K562 (cell line): Measurements from ENCODE around the gene YLPM1. TPM values are rescaled to one million over a fixed set of nuclear protein-coding genes. Genes with fewer than 3 reads are reported as not detected.

Experiments used
- BRD9 ChIP-seq: fragments of 450-650 bp; IDR thresholded peaks from 2 replicates; pipeline ENCODE4 v1.6.1; 2018; ENCODE audit warnings: low read depth; ENCODE audit not compliant: partially characterized antibody
- CGGBP1 ChIP-seq: fragments of 250-450 bp; sonication (Bioruptor Pico); IDR thresholded peaks from 2 replicates; pipeline ENCODE4 v1.9.0; 2021; ENCODE audit warnings: mild to moderate bottlenecking
- EP300 ChIP-seq: IDR thresholded peaks from 2 replicates; pipeline ENCODE4 v1.6.1; 2012; ENCODE audit warnings: low read length, improper control_type of control experiment
- ERF ChIP-seq: fragments of 450-650 bp; formaldehyde crosslinking; IDR thresholded peaks from 2 replicates; pipeline ENCODE4 v1.4.0; 2020; ENCODE audit warnings: mild to moderate bottlenecking, mixed read lengths
- ETV6 ChIP-seq, 3 experiments: fragments of 150-350 bp in 1 of 3; sonication (generic) in 1 of 3; formaldehyde crosslinking in 1 of 3; IDR thresholded peaks; 2 replicates each; pipeline versions ENCODE4 v1.6.1 to v1.8.0; 2014 to 2022; ENCODE audit warnings: borderline replicate concordance in 2 of 3, low read depth in 2 of 3, antibody characterized with exemption in 1 of 3, low read length in 1 of 3, mild to moderate bottlenecking in 1 of 3, missing genetic modification reagents in 1 of 3
- FOXK2 ChIP-seq, 2 experiments: fragments of 450-650 bp; IDR thresholded peaks in 1 of 2; conservative IDR thresholded peaks in 1 of 2; 2 replicates each; pipeline ENCODE4 v1.6.1; 2016; ENCODE audit warnings: low read depth in 2 of 2, mild to moderate bottlenecking in 1 of 2
- NBN ChIP-seq: fragments of 450-650 bp; IDR thresholded peaks from 2 replicates; pipeline ENCODE4 v1.6.1; 2016; ENCODE audit warnings: low read depth, mild to moderate bottlenecking
- NFIX ChIP-seq: fragments of 250-450 bp; sonication (Bioruptor Pico); IDR thresholded peaks from 2 replicates; pipeline ENCODE4 v1.4.0; 2020; ENCODE audit warnings: low read depth, mild to moderate bottlenecking, moderate library complexity
- NR2F6 ChIP-seq: fragments of 450-650 bp; formaldehyde crosslinking; IDR thresholded peaks from 2 replicates; pipeline ENCODE4 v1.4.0; 2020; ENCODE audit warnings: mild to moderate bottlenecking
- POLR2A ChIP-seq: fragments of 450-650 bp; conservative IDR thresholded peaks from 2 replicates; pipeline ENCODE4 v1.6.1; 2016
- POLR2G ChIP-seq: fragments of 200-400 bp; formaldehyde crosslinking; IDR thresholded peaks from 2 replicates; pipeline ENCODE4 v1.6.1; 2017; ENCODE audit warnings: low read depth, mild to moderate bottlenecking, antibody characterized with exemption, low read length, moderate library complexity
- RBM14 ChIP-seq: fragments of 200-400 bp; formaldehyde crosslinking; IDR thresholded peaks from 2 replicates; pipeline ENCODE4 v1.6.1; 2018; ENCODE audit warnings: low read depth, mild to moderate bottlenecking, low read length, moderate library complexity, borderline replicate concordance; ENCODE audit not compliant: insufficient read depth
- SAP30 ChIP-seq: fragments of 200-600 bp; sonication (generic); IDR thresholded peaks from 2 replicates; pipeline ENCODE4 v1.6.1; 2012; ENCODE audit warnings: borderline replicate concordance, low read depth, mild to moderate bottlenecking, moderate library complexity, low read length, control low read depth, inconsistent platforms; ENCODE audit not compliant: insufficient read depth, poor library complexity, severe bottlenecking
- SIRT6 ChIP-seq: IDR thresholded peaks from one replicate; pipeline ENCODE4 v1.6.1; 2012; ENCODE audit warnings: low read depth, mild to moderate bottlenecking, control low read depth, inconsistent platforms, low read length, moderate library complexity
- SREBF2 ChIP-seq: sonication (generic); formaldehyde crosslinking; IDR thresholded peaks from 2 replicates; pipeline ENCODE4 v1.4.0; 2020; ENCODE audit warnings: mild to moderate bottlenecking, missing genetic modification reagents
- SRSF1 ChIP-seq: fragments of 200-400 bp; formaldehyde crosslinking; IDR thresholded peaks from 2 replicates; pipeline ENCODE4 v1.6.1; 2017; ENCODE audit warnings: mild to moderate bottlenecking, low read depth, low read length, moderate library complexity
- ZBTB2 ChIP-seq: fragments of 450-650 bp; IDR thresholded peaks from 2 replicates; pipeline ENCODE4 v1.6.1; 2016; ENCODE audit warnings: antibody characterized with exemption
- ZBTB8A ChIP-seq: fragments of 450-650 bp; IDR thresholded peaks from 2 replicates; pipeline ENCODE4 v1.6.1; 2018; ENCODE audit warnings: mild to moderate bottlenecking, moderate library complexity; ENCODE audit not compliant: partially characterized antibody
- ZNF133 ChIP-seq: fragments of 250-450 bp; sonication (Bioruptor Pico); IDR thresholded peaks from 2 replicates; pipeline ENCODE4 v1.4.0; 2020; ENCODE audit warnings: mild to moderate bottlenecking
- ZNF217 ChIP-seq: sonication (generic); formaldehyde crosslinking; IDR thresholded peaks from 2 replicates; pipeline ENCODE4 v1.8.0; 2022; ENCODE audit warnings: mild to moderate bottlenecking, missing genetic modification reagents
- ZNF354B ChIP-seq: fragments of 250-450 bp; sonication (Bioruptor Pico); IDR thresholded peaks from 2 replicates; pipeline ENCODE4 v1.4.0; 2020
- ZNF778 ChIP-seq: fragments of 450-650 bp; formaldehyde crosslinking; IDR thresholded peaks from 2 replicates; pipeline ENCODE4 v1.4.0; 2020; ENCODE audit warnings: mild to moderate bottlenecking, moderate library complexity
- ZSCAN29 ChIP-seq: fragments of 450-650 bp; IDR thresholded peaks from 2 replicates; pipeline ENCODE4 v1.6.1; 2017
- polyA plus RNA-seq, 8 experiments: library from polyadenylated mRNA; depleted of rRNA in 4 of 8; stranded (reverse) in 5 of 8; unstranded in 3 of 8; fragments of >200 nt; fragmentation: Nextera tagmentation in 2 of 8; fragmentation: Illumina TruSeq in 1 of 8; extraction: Ambion mirVana in 2 of 8; extraction: Trizol in 1 of 8; gene quantifications; 2 replicates each; pipeline versions ENCODE4 v1.2.1 to v1.2.3, GENCODE V29; 2011 to 2014; ENCODE audit warnings: inconsistent platforms in 1 of 8, missing spikeins in 1 of 8
- total RNA-seq, 7 experiments: library from RNA; depleted of rRNA in 6 of 7; stranded (reverse); fragments of >200 nt in 6 of 7; fragmentation: Illumina TruSeq in 2 of 7; extraction: Trizol in 2 of 7; gene quantifications; 2 replicates each; pipeline versions ENCODE4 v1.2.1 to v1.2.3, GENCODE V29; 2011 to 2021; ENCODE audit warnings: low replicate concordance in 1 of 7
- TF ChIP-seq, protein P1 (sequence below), 2 experiments: IDR thresholded peaks; 2 replicates each; pipeline ENCODE4 v1.6.1; 2012; ENCODE audit warnings: improper control_type of control experiment in 2 of 2, low read depth in 2 of 2, low read length in 2 of 2, borderline replicate concordance in 1 of 2
- TF ChIP-seq, protein P2 (sequence below): fragments of 250-450 bp; sonication (Bioruptor Pico); IDR thresholded peaks from 2 replicates; pipeline ENCODE4 v1.8.0; 2021; ENCODE audit warnings: borderline replicate concordance, mild to moderate bottlenecking, moderate library complexity; ENCODE audit not compliant: poor library complexity, severe bottlenecking

The YLPM1 gene
- total and polyA plus RNA-seq, 9 of the 15 experiments (the other 6 are each of a cell fraction or from before 2014, with no cell fraction given) = 7.2 to 32.7 (median 14.6) TPM

DNA sequence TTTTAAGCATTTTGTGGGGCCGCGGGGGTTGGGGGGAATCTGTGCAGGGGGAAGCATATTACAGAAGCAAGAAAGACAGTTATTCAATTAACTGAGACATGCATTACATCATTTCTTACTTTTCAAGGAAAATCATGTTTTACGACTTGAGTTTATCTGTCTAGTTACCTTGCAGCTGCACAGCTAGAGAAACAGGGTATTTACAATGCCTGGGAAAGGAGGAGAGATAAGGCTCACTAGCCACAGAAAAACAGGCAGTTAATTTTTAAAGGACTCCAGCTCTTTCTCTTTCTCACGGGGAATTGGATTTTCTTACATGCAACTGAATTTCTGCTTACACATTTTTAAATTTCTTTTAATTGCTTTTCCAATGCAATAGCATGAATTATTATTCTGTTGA lies 28.0 kb upstream of the YLPM1 start (continued):
- TF ChIP-seq, protein P1, sequence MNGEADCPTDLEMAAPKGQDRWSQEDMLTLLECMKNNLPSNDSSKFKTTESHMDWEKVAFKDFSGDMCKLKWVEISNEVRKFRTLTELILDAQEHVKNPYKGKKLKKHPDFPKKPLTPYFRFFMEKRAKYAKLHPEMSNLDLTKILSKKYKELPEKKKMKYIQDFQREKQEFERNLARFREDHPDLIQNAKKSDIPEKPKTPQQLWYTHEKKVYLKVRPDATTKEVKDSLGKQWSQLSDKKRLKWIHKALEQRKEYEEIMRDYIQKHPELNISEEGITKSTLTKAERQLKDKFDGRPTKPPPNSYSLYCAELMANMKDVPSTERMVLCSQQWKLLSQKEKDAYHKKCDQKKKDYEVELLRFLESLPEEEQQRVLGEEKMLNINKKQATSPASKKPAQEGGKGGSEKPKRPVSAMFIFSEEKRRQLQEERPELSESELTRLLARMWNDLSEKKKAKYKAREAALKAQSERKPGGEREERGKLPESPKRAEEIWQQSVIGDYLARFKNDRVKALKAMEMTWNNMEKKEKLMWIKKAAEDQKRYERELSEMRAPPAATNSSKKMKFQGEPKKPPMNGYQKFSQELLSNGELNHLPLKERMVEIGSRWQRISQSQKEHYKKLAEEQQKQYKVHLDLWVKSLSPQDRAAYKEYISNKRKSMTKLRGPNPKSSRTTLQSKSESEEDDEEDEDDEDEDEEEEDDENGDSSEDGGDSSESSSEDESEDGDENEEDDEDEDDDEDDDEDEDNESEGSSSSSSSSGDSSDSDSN (IDR thresholded peaks at IDR 0.05; ENCODE audit: borderline replicate concordance in 1 of 2, low read depth in 2 of 2, low read length in 2 of 2) = no peak
- no peak for TF ChIP-seq POLR2G
- no peak for TF ChIP-seq ZNF354B
- TF ChIP-seq ZNF778 (CRISPR knock-in tag) = no peak
- no peak for TF ChIP-seq SRSF1
- TF ChIP-seq, protein P2, sequence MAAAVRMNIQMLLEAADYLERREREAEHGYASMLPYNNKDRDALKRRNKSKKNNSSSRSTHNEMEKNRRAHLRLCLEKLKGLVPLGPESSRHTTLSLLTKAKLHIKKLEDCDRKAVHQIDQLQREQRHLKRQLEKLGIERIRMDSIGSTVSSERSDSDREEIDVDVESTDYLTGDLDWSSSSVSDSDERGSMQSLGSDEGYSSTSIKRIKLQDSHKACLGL (CRISPR knock-in tag) = no peak
- TF ChIP-seq RBM14 = no peak
- no peak for TF ChIP-seq ZNF217 (CRISPR knock-in tag)
- TF ChIP-seq ZBTB2 = no peak
- TF ChIP-seq POLR2A = no peak
- TF ChIP-seq ZBTB8A = no peak
- TF ChIP-seq NFIX (CRISPR knock-in tag) = no peak
- no peak for TF ChIP-seq ZSCAN29
- TF ChIP-seq NBN = peak; percentile 20; the same call in 1 of the 2 replicates
- peak; percentile 83 for TF ChIP-seq EP300
- no peak for TF ChIP-seq BRD9
- TF ChIP-seq FOXK2 (conservative IDR thresholded peaks at IDR 0.05 in 1 of 2, IDR thresholded peaks at IDR 0.05 in 1 of 2; ENCODE audit: low read depth in 2 of 2) = peak; percentile 56 to 66; a peak in 2 of 4 replicates
- no peak for TF ChIP-seq CGGBP1 (CRISPR knock-in tag)
- no peak for TF ChIP-seq ZNF133
- no peak for TF ChIP-seq SREBF2 (CRISPR knock-in tag)
- TF ChIP-seq SIRT6 = no peak
- TF ChIP-seq ETV6 (IDR thresholded peaks at IDR 0.05; ENCODE audit: borderline replicate concordance in 1 of 2, low read depth in 2 of 2, low read length in 1 of 2) = peak in 1 of 2 experiments; percentile 32; a peak in 1 of 4 replicates
- no peak for TF ChIP-seq ETV6 (CRISPR knock-in tag; IDR thresholded peaks at IDR 0.05; ENCODE audit: borderline replicate concordance)
- TF ChIP-seq NR2F6 = no peak
- no peak for TF ChIP-seq SAP30
- no peak for TF ChIP-seq ERF (CRISPR knock-in tag)
